Esophagus muscularis mucosa (tissue), 4 donors: ENCODE data around the gene TRAFD1.

Experiments used
- EP300 ChIP-seq: sonication (generic); formaldehyde crosslinking; IDR thresholded peaks from one replicate; pipeline ENCODE4 v1.6.1; 2017; ENCODE audit warnings: antibody characterized with exemption
- POLR2AphosphoS5 ChIP-seq, 2 donors: sonication (generic); formaldehyde crosslinking; IDR thresholded peaks; one replicate each; pipeline ENCODE4 v1.6.1; 2017; ENCODE audit warnings: antibody characterized with exemption in 2 of 2
- TF ChIP-seq, protein P1 (sequence below), 3 experiments: fragments of 200-600 bp in 2 of 3; fragments of 450-650 bp in 1 of 3; sonication (generic) in 2 of 3; IDR thresholded peaks; one replicate each; pipeline ENCODE4 v1.5.1; 2017 to 2019; ENCODE audit warnings: antibody characterized with exemption in 3 of 3, mild to moderate bottlenecking in 2 of 3, moderate library complexity in 1 of 3

DNA sequence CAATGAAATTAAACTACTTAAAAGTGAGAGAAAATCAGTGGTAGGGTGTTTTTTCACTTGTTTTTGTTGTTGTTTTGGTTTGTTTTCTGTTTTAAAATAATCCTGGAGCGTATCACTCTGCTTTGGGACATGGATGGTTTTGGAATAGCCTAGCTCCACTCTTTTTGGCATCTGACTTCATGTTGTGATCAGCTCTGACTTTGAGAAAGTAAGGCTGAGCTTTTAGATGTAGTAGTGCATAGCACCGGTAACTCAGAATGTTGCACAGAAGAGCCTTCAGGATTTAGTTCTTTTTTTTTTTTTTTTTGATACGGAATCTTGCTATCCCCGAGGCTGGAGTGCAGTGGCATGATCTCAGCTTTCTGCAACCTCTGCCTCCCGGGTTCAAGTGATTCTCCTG lies 8.1 kb downstream of the TRAFD1 start:
- TF ChIP-seq POLR2AphosphoS5 (IDR thresholded peaks at IDR 0.05) = no peak
- TF ChIP-seq, protein P1, sequence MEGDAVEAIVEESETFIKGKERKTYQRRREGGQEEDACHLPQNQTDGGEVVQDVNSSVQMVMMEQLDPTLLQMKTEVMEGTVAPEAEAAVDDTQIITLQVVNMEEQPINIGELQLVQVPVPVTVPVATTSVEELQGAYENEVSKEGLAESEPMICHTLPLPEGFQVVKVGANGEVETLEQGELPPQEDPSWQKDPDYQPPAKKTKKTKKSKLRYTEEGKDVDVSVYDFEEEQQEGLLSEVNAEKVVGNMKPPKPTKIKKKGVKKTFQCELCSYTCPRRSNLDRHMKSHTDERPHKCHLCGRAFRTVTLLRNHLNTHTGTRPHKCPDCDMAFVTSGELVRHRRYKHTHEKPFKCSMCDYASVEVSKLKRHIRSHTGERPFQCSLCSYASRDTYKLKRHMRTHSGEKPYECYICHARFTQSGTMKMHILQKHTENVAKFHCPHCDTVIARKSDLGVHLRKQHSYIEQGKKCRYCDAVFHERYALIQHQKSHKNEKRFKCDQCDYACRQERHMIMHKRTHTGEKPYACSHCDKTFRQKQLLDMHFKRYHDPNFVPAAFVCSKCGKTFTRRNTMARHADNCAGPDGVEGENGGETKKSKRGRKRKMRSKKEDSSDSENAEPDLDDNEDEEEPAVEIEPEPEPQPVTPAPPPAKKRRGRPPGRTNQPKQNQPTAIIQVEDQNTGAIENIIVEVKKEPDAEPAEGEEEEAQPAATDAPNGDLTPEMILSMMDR (IDR thresholded peaks at IDR 0.05) = no peak
- no peak for TF ChIP-seq EP300
